ENCODE measurements around the gene OPRM1. TPM values are rescaled to one million over a fixed set of nuclear protein-coding genes. Genes with fewer than 3 reads are reported as not detected.

Gene OPRM1
- total RNA-seq, 1 experiment from 2014 or later: not detected

DNA sequence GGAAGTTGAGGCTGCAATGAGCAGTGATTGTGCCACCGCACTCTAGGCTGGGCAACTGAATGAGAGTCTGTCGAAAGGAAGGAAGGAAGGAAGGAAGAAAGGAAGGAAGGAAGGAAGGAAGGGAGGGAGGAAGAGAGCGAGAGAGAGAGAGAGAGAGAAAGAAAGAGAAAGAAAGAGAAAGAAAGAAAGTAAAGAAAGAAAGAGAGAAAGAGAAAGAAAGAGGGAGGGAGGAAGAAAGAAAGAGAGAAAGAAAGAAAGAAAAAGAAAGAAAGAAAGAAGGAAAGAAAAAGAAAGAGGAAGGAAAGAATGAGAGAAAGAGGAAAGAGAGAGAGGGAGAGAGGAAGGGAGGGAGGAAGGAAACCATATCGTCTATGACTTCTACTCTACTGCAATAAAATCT lies 60.2 kb downstream of the OPRM1 start:
- no TSS peak for BruUV-seq (replicated peaks)
- H3K27me3 ChIP-seq (ENCODE audit: control insufficient read depth, insufficient read depth, low read length): no peaks in the 10 kb centered on the region
- intact Hi-C loops (cut with micrococcal nuclease; ENCODE audit: unreplicated experiment) (loop anchor here (2.0 kb wide), 1 partner anchor 58 kb away; no protein-coding TSS in a partner anchor), in situ Hi-C loops (cut with HindIII; ENCODE audit: low pct_unique_long_range_greater_than_20kb, low sequenced_read_pairs) (no loop called here)
- DNase-seq (ENCODE audit: low read depth, low spot score) (no peak), ATAC-seq (no peak)
- CTCF ChIA-PET: no interaction called here
- no peaks in the 10 kb centered on the region; the same call in 1 of the 2 replicates for H3K36me3 ChIP-seq (ENCODE audit: control insufficient read depth, insufficient read depth, low read length)
- H3K27ac ChIP-seq (ENCODE audit: low read length): no peak overlapping the region
- H3K9me3 ChIP-seq (ENCODE audit: control insufficient read depth, insufficient read depth, low read depth, low read length): no peaks in the 10 kb centered on the region
- no peaks in the 10 kb centered on the region for H3K4me1 ChIP-seq (ENCODE audit: control insufficient read depth, insufficient read depth, low read length)
- POLR2A ChIA-PET: no interaction called here
- TF ChIP-seq, protein P1, sequence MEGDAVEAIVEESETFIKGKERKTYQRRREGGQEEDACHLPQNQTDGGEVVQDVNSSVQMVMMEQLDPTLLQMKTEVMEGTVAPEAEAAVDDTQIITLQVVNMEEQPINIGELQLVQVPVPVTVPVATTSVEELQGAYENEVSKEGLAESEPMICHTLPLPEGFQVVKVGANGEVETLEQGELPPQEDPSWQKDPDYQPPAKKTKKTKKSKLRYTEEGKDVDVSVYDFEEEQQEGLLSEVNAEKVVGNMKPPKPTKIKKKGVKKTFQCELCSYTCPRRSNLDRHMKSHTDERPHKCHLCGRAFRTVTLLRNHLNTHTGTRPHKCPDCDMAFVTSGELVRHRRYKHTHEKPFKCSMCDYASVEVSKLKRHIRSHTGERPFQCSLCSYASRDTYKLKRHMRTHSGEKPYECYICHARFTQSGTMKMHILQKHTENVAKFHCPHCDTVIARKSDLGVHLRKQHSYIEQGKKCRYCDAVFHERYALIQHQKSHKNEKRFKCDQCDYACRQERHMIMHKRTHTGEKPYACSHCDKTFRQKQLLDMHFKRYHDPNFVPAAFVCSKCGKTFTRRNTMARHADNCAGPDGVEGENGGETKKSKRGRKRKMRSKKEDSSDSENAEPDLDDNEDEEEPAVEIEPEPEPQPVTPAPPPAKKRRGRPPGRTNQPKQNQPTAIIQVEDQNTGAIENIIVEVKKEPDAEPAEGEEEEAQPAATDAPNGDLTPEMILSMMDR (IDR thresholded peaks at IDR 0.05): no peak
- TF ChIP-seq POLR2AphosphoS5 (IDR thresholded peaks at IDR 0.05; ENCODE audit: low read depth, low read length): no peak
- no peak for TF ChIP-seq TCF7L2 (IDR thresholded peaks at IDR 0.05; ENCODE audit: low read depth, low read length)
- H3K4me3 ChIP-seq (ENCODE audit: low read depth in 2 of 2, low read length in 2 of 2): no peak overlapping the region

DNA sequence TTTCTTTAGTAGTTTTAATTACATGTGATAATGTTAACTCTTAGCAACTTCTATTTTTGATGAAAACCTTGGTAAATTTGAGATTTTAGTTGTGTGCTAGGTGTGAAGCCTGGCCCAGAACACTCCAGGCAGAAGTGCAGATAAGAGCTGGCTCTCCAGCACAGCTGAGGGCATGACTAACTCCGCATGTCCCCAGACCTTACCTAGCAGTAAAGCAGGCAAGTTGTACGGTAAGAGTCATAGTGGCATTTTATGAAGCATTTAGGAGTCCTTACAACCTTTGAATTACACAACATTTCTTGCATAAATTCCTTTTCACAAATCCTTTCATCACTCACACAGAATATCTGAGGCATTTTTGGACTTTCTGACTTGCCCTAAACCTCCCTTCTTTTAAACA lies 67.2 kb downstream of the OPRM1 start:
- DNase-seq (ENCODE audit: low read depth, low spot score) (no peak), ATAC-seq (no peak)
- ChIA-PET POLR2A (no interaction called here), CTCF (no interaction called here)
- TF ChIP-seq, protein P1 (IDR thresholded peaks at IDR 0.05): no peak
- TF ChIP-seq, protein P2, sequence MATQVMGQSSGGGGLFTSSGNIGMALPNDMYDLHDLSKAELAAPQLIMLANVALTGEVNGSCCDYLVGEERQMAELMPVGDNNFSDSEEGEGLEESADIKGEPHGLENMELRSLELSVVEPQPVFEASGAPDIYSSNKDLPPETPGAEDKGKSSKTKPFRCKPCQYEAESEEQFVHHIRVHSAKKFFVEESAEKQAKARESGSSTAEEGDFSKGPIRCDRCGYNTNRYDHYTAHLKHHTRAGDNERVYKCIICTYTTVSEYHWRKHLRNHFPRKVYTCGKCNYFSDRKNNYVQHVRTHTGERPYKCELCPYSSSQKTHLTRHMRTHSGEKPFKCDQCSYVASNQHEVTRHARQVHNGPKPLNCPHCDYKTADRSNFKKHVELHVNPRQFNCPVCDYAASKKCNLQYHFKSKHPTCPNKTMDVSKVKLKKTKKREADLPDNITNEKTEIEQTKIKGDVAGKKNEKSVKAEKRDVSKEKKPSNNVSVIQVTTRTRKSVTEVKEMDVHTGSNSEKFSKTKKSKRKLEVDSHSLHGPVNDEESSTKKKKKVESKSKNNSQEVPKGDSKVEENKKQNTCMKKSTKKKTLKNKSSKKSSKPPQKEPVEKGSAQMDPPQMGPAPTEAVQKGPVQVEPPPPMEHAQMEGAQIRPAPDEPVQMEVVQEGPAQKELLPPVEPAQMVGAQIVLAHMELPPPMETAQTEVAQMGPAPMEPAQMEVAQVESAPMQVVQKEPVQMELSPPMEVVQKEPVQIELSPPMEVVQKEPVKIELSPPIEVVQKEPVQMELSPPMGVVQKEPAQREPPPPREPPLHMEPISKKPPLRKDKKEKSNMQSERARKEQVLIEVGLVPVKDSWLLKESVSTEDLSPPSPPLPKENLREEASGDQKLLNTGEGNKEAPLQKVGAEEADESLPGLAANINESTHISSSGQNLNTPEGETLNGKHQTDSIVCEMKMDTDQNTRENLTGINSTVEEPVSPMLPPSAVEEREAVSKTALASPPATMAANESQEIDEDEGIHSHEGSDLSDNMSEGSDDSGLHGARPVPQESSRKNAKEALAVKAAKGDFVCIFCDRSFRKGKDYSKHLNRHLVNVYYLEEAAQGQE (IDR thresholded peaks at IDR 0.05; ENCODE audit: insufficient read depth in 1 of 2, low read depth in 2 of 2, low read length in 1 of 2): no peak
- TF ChIP-seq SIN3A (IDR thresholded peaks at IDR 0.05; ENCODE audit: borderline replicate concordance, insufficient read depth, low read depth, low read length): no peak
- no peaks in the 10 kb centered on the region for H3K4me1 ChIP-seq (ENCODE audit: control insufficient read depth, insufficient read depth, low read length)
- intact Hi-C loops (cut with micrococcal nuclease; ENCODE audit: unreplicated experiment) (no loop called here), in situ Hi-C loops (cut with HindIII; ENCODE audit: low pct_unique_long_range_greater_than_20kb, low sequenced_read_pairs) (no loop called here)
- no peaks in the 10 kb centered on the region; the same call in 1 of the 2 replicates for H3K36me3 ChIP-seq (ENCODE audit: control insufficient read depth, insufficient read depth, low read length)
- no TSS peak for BruUV-seq (replicated peaks)
- H3K27me3 ChIP-seq (ENCODE audit: control insufficient read depth, insufficient read depth, low read length): no peaks in the 10 kb centered on the region
- no peak overlapping the region for H3K4me3 ChIP-seq (ENCODE audit: low read depth in 2 of 2, low read length in 2 of 2)
- no peak overlapping the region for H3K27ac ChIP-seq (ENCODE audit: low read length)
- H3K9me3 ChIP-seq (ENCODE audit: control insufficient read depth, insufficient read depth, low read depth, low read length): no peaks in the 10 kb centered on the region

- H3K9me3 ChIP-seq (ENCODE audit: control insufficient read depth, insufficient read depth, low read depth, low read length): no peaks in the 10 kb centered on the region
- no peak overlapping the region for H3K4me3 ChIP-seq (ENCODE audit: low read depth in 2 of 2, low read length in 2 of 2)
- no peaks in the 10 kb centered on the region for H3K4me1 ChIP-seq (ENCODE audit: control insufficient read depth, insufficient read depth, low read length)
- H3K36me3 ChIP-seq (ENCODE audit: control insufficient read depth, insufficient read depth, low read length): no peaks in the 10 kb centered on the region
- no peak for DNase-seq (ENCODE audit: low read depth, low spot score)
- in situ Hi-C loops (cut with HindIII; ENCODE audit: low pct_unique_long_range_greater_than_20kb, low sequenced_read_pairs) (no loop called here), intact Hi-C loops (cut with micrococcal nuclease; ENCODE audit: unreplicated experiment) (no loop called here)
- H3K27me3 ChIP-seq (ENCODE audit: control insufficient read depth, insufficient read depth, low read length): no peaks in the 10 kb centered on the region
- TF ChIP-seq, protein P2 (IDR thresholded peaks at IDR 0.05; ENCODE audit: insufficient read depth in 1 of 2, low read depth in 2 of 2, low read length in 1 of 2): no peak
- TF ChIP-seq SIN3A (IDR thresholded peaks at IDR 0.05; ENCODE audit: borderline replicate concordance, insufficient read depth, low read depth, low read length) (no peak), TCF7L2 (IDR thresholded peaks at IDR 0.05; ENCODE audit: low read depth, low read length) (no peak), POLR2AphosphoS5 (IDR thresholded peaks at IDR 0.05; ENCODE audit: low read depth, low read length) (no peak)
- TF ChIP-seq, protein P1 (IDR thresholded peaks at IDR 0.05): no peak
- ATAC-seq: no peak
- POLR2A ChIA-PET: no interaction called here
- CTCF ChIA-PET: no interaction called here
- H3K27ac ChIP-seq (ENCODE audit: low read length): no peak overlapping the region
- no TSS peak for BruUV-seq (replicated peaks)
Observed at GRCh38 chr6:154111025-154111424, 72.0 kb downstream of the OPRM1 start.
